CD8-positive, alpha-beta memory T cell (primary cell): ENCODE results near the gene GATAD2B. TPM values are rescaled to one million over a fixed set of nuclear protein-coding genes. Genes with fewer than 3 reads are reported as not detected.

Experiments used
- CTCF ChIA-PET: fragments of 350-600 bp; sonication (Branson Sonifier 250); formaldehyde crosslinking; loops from one replicate; lab custom pipeline; 2021; ENCODE audit warnings: antibody characterized with exemption; lab: Charles Lee
- POLR2A ChIA-PET: fragments of 350-600 bp; sonication (Branson Sonifier 250); formaldehyde crosslinking; loops from one replicate; lab custom pipeline; 2021; ENCODE audit warnings: antibody characterized with exemption; lab: Charles Lee
- DNase-seq, 5 donors: peaks; one replicate each; pipeline versions ENCODE4 v3.0.0 to v3.0.0-alpha.2; 2020 to 2022; ENCODE audit warnings: mixed read lengths in 1 of 5
- H3K27ac ChIP-seq: one replicate; pipeline ENCODE4 v1.7.0; 2013; ENCODE audit warnings: low read depth, mild to moderate bottlenecking, low read length, moderate library complexity
- H3K27me3 ChIP-seq: 2 replicates; pipeline ENCODE4 v1.7.0; 2013; ENCODE audit warnings: low read length, mild to moderate bottlenecking; ENCODE audit not compliant: insufficient read depth, poor library complexity, severe bottlenecking
- H3K36me3 ChIP-seq: 2 replicates; pipeline ENCODE4 v1.7.0; 2013; ENCODE audit warnings: mild to moderate bottlenecking, low read length, moderate library complexity; ENCODE audit not compliant: insufficient read depth
- H3K4me1 ChIP-seq: 2 replicates; pipeline ENCODE4 v1.7.0; 2013; ENCODE audit warnings: mild to moderate bottlenecking, low read length, moderate library complexity; ENCODE audit not compliant: insufficient read depth
- H3K4me3 ChIP-seq: 2 replicates; pipeline ENCODE4 v1.7.0; 2013; ENCODE audit warnings: mild to moderate bottlenecking, low read length
- H3K9me3 ChIP-seq: 2 replicates; pipeline ENCODE4 v1.7.0; 2013; ENCODE audit warnings: mild to moderate bottlenecking, low read length
- H3K27ac Mint-ChIP-seq, 8 donors: one replicate each; pipeline ENCODE4 v1.8.0; 2020 to 2021; ENCODE audit warnings: mixed read lengths in 8 of 8, mild to moderate bottlenecking in 6 of 8, inconsistent platforms in 3 of 8, moderate library complexity in 3 of 8
- H3K27me3 Mint-ChIP-seq, 2 donors: one replicate each; pipeline ENCODE4 v1.8.0; 2020 to 2021; ENCODE audit warnings: mixed read lengths in 2 of 2, mild to moderate bottlenecking in 1 of 2, moderate library complexity in 1 of 2
- H3K36me3 Mint-ChIP-seq, 3 donors: one replicate each; pipeline ENCODE4 v1.8.0; 2020 to 2021; ENCODE audit warnings: mixed read lengths in 3 of 3, inconsistent platforms in 1 of 3, mild to moderate bottlenecking in 1 of 3
- H3K4me1 Mint-ChIP-seq, 3 donors: one replicate each; pipeline ENCODE4 v1.8.0; 2020 to 2021; ENCODE audit warnings: mixed read lengths in 3 of 3, inconsistent platforms in 1 of 3, mild to moderate bottlenecking in 1 of 3
- H3K4me3 Mint-ChIP-seq, 7 donors: one replicate each; pipeline ENCODE4 v1.8.0; 2020 to 2021; ENCODE audit warnings: mixed read lengths in 7 of 7, mild to moderate bottlenecking in 6 of 7, moderate library complexity in 4 of 7, inconsistent platforms in 2 of 7
- H3K9me3 Mint-ChIP-seq, 5 donors: one replicate each; pipeline ENCODE4 v1.8.0; 2020 to 2022; ENCODE audit warnings: mixed read lengths in 5 of 5, mild to moderate bottlenecking in 3 of 5, moderate library complexity in 2 of 5, inconsistent platforms in 1 of 5
- polyA plus RNA-seq: library from polyadenylated mRNA; unstranded; fragments of 300-500 nt; fragmentation: Illumina TruSeq; gene quantifications from one replicate; pipeline ENCODE4 v1.2.3, GENCODE V29; 2021
- total RNA-seq, 2 experiments: library from RNA; stranded (reverse); gene quantifications; one replicate each; pipeline ENCODE4 v1.2.3, GENCODE V29; 2021

The GATAD2B gene
- total and polyA plus RNA-seq, 3 experiments from 2014 or later = 5.6 to 71.9 (median 64.9) TPM

- Mint-ChIP-seq H3K27me3 (no peaks in the 10 kb centered on the region), H3K4me3 (peak overlapping the region; percentile 83 to 96 (median 90)), H3K4me1 (peaks cover 50 to 67% (median 61%) of the 10 kb centered on the region in 3 donors), H3K9me3 (no peaks in the 10 kb centered on the region), H3K36me3 (peaks cover 0 to 27% (median 0%) of the 10 kb centered on the region in 3 donors), H3K27ac (peak overlapping the region; percentile 80 to 100 (median 96))
- peak overlapping the region; percentile 80 for H3K27ac ChIP-seq
- ChIA-PET CTCF (interaction anchor here (0.6 to 3.2 kb wide), 3 partner anchors 13 to 156 kb away, joined by 3 to 19 read pairs (median 10); partner anchors contain the start of genes DENND4B and JTB), POLR2A (interaction anchor here (0.6 to 2.9 kb wide), 7 partner anchors 9 to 191 kb away, joined by 3 to 23 read pairs (median 4); partner anchors contain the start of genes DENND4B and JTB)
- no peaks in the 10 kb centered on the region for H3K36me3 ChIP-seq
- H3K4me1 ChIP-seq = peaks cover 45% of the 10 kb centered on the region
- DNase-seq = no peak
- no peaks in the 10 kb centered on the region for H3K9me3 ChIP-seq
- H3K4me3 ChIP-seq = peak overlapping the region; percentile 83
- H3K27me3 ChIP-seq = no peaks in the 10 kb centered on the region
Measured at GRCh38 chr1:153963850-153964331, 41.1 kb upstream of the GATAD2B start.

DNA sequence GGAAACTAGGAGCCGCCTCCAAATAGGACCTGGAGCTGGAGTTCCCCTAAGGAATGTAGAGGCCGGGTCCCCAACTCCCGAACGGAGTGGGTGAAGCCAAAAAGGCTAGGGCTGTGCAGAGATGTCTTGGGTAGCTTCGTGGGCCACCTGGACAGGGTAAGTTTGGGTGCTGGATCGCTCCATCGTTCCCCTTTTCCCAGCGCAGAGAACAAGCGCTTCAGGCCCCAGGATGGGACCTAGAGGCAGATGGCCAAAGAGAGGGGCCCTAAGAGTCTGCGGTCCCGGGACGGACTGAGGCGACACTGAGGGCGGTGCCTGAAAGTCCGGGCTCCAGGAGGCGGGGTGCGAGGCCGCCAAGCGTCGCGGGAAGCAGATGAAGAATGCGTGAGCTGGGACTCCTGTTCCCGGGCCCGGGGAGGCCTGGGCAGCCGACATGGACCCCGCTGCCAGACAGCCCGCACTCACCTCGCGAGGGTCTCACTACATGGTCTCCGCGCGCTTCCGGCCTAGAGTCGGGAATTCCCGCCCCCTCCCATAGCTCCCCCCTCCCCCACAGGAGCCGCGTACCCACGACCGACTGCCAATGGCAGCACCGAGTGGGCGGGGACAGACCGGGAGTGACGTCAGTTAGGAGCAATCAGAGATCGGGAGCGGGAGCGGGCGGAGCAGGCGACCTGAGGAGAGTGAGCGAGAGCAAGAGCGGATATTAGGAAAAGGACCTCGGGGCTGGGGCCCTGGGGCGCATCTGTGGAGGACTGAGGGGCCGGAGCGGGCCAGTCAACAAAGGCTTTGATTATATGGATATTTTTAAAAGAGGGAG lies 40.5 kb upstream of the GATAD2B start, which contains the start of gene SLC39A1:
Gene SLC39A1 (minus strand): TSS at position 508 of the 820 bp plus-strand sequence. CDS start 822 bp downstream, outside the sequence.
- H3K4me3 Mint-ChIP-seq = peak within 1 kb of the TSS; percentile 83 to 96 (median 90)
- H3K27ac Mint-ChIP-seq = peak within 1 kb of the TSS; percentile 80 to 100 (median 96)
- H3K36me3 Mint-ChIP-seq = peaks cover 0 to 30% (median 0%) of the 10 kb centered on the region in 3 donors
- H3K27ac ChIP-seq = peak within 1 kb of the TSS; percentile 80
- H3K27me3 Mint-ChIP-seq = no peaks in the 10 kb centered on the region
- DNase-seq = peak; percentile 87 to 97 (median 95)
- H3K4me3 ChIP-seq = peak within 1 kb of the TSS; percentile 83
- peaks cover 51 to 67% (median 66%) of the 10 kb centered on the region in 3 donors for H3K4me1 Mint-ChIP-seq
- ChIA-PET POLR2A (interaction anchor here (0.5 to 2.9 kb wide), 11 partner anchors 10 to 210 kb away, joined by 3 to 23 read pairs (median 3); partner anchors contain the start of genes DENND4B and JTB), CTCF (interaction anchor here (0.7 to 3.2 kb wide), 6 partner anchors 11 to 24 kb away, joined by 3 to 19 read pairs (median 6); partner anchors contain the start of genes DENND4B, JTB and RAB13)
- no peaks in the 10 kb centered on the region for H3K9me3 Mint-ChIP-seq
- H3K36me3 ChIP-seq = no peaks in the 10 kb centered on the region
- H3K9me3 ChIP-seq = no peaks in the 10 kb centered on the region
- no peaks in the 10 kb centered on the region for H3K27me3 ChIP-seq
- peaks cover 48% of the 10 kb centered on the region for H3K4me1 ChIP-seq

DNA sequence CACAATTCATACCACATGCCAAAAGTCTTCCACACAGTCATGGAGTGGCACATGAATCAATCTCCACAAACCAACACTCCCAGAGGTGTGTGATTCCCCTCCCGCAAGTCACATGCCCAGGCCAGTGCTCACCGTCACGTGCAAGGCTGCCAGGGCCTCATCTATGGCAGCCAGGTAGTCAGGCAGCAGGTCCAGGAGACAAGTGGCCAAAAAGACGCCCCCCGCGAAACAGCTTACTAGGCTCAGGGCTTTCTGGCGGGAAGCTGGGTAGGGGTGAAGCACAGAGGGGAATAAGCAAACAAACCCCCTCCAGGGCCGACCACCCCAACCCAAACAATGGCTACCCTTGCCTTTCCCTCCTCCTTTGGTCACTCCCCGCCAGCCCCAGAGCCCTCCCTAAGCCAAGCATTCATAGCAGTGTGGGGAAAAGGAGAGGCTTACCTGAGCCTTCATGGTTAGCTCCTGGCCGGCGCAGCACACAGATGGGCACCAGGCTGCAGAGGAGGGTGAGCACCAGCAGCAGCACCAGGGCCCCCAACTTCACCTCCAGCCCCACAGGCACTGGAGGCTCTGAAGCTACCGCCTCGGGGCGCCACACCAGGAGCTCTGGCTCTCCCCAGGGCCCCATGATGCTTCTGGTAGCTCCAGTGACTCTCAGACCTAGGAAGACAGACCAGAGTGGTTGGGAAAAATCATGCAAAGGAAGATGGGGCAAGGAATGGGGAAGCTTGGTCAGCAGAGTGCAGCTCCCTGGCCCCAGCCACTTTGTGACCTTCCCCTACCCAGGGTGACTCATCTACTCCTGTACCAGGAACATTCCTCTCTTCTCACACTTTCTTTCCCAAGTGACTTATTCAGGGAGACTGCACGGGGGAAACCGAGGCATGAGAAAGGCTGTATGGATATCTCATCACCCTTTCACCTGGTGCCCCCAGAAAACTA lies 39.6 kb upstream of the GATAD2B start:
- Mint-ChIP-seq H3K27ac (peak overlapping the region; percentile 80 to 100 (median 96)), H3K9me3 (no peaks in the 10 kb centered on the region), H3K4me1 (peaks cover 48 to 62% (median 60%) of the 10 kb centered on the region in 3 donors), H3K4me3 (peak overlapping the region; percentile 83 to 96 (median 90)), H3K36me3 (peaks cover 0 to 36% (median 0%) of the 10 kb centered on the region in 3 donors), H3K27me3 (no peaks in the 10 kb centered on the region)
- ChIA-PET CTCF (interaction anchor here (0.7 to 3.2 kb wide), 6 partner anchors 12 to 25 kb away, joined by 3 to 19 read pairs (median 6); partner anchors contain the start of genes DENND4B, JTB and RAB13), POLR2A (interaction anchor here (0.5 to 2.9 kb wide), 7 partner anchors 14 to 209 kb away, joined by 3 to 23 read pairs (median 4); partner anchors contain the start of genes DENND4B and JTB)
- H3K27me3 ChIP-seq = no peaks in the 10 kb centered on the region
- no peaks in the 10 kb centered on the region for H3K9me3 ChIP-seq
- H3K36me3 ChIP-seq = no peaks in the 10 kb centered on the region
- H3K27ac ChIP-seq = peak overlapping the region; percentile 80
- DNase-seq = no peak
- peak overlapping the region; percentile 83 for H3K4me3 ChIP-seq
- H3K4me1 ChIP-seq = peaks cover 44% of the 10 kb centered on the region

GRCh38 chr1:153961421-153961820 lies 38.6 kb upstream of the GATAD2B start:
- Histone ChIP-seq H3K27ac (no peak overlapping the region), H3K4me1 (peaks cover 49% of the 10 kb centered on the region), H3K9me3 (no peaks in the 10 kb centered on the region), H3K4me3 (no peak overlapping the region), H3K36me3 (no peaks in the 10 kb centered on the region), H3K27me3 (no peaks in the 10 kb centered on the region)
- ChIA-PET CTCF (no interaction called here), POLR2A (interaction anchor here (0.6 kb wide), 1 partner anchor 33 kb away, joined by 3 read pairs; no protein-coding TSS in a partner anchor)
- no peaks in the 10 kb centered on the region for H3K27me3 Mint-ChIP-seq
- no peaks in the 10 kb centered on the region for H3K9me3 Mint-ChIP-seq
- H3K4me3 Mint-ChIP-seq = peak overlapping the region in 5 of 7 donors; percentile 8 to 91 (median 33)
- peaks cover 50 to 64% (median 62%) of the 10 kb centered on the region in 3 donors for H3K4me1 Mint-ChIP-seq
- no peak for DNase-seq
- H3K36me3 Mint-ChIP-seq = peaks cover 0 to 30% (median 0%) of the 10 kb centered on the region in 3 donors
- peak overlapping the region; percentile 1 to 92 (median 72) for H3K27ac Mint-ChIP-seq

- peak overlapping the region in 2 of 7 donors; percentile 16 to 99 for H3K4me3 Mint-ChIP-seq
- H3K27ac Mint-ChIP-seq = peak overlapping the region in 2 of 8 donors; percentile 70 to 84
- peaks cover 50 to 66% (median 60%) of the 10 kb centered on the region in 3 donors for H3K4me1 Mint-ChIP-seq
Measured at GRCh38 chr1:153960206-153960605, 37.4 kb upstream of the GATAD2B start.

DNA sequence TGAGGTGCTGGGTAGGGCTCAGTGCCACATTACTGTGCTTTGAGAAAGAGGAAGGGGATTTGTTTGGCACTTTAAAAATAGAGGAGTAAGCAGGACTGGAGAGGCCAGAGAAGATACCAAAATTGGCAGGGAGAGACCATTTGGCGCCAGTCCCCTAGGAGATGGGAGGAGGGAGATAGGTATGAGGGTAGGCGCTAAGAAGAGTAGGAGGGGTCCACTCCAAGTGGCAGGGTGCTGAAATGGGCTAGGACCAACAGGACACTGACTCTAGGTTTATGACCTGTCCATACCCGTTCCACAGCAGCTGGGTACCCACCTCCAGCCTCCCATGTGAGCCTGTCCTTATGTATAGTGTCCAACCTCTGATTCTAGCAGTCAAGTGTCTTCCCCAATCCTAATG lies 36.7 kb upstream of the GATAD2B start:
- Mint-ChIP-seq H3K27ac (peak overlapping the region in 6 of 8 donors; percentile 70 to 98 (median 91)), H3K36me3 (peaks cover 0 to 36% (median 0%) of the 10 kb centered on the region in 3 donors), H3K4me3 (peak overlapping the region in 5 of 7 donors; percentile 16 to 99 (median 58)), H3K27me3 (no peaks in the 10 kb centered on the region), H3K9me3 (no peaks in the 10 kb centered on the region), H3K4me1 (peaks cover 53 to 72% (median 61%) of the 10 kb centered on the region in 3 donors)
- no peak overlapping the region for H3K4me3 ChIP-seq
- ChIA-PET POLR2A (interaction anchor here (0.8 to 5.8 kb wide), 5 partner anchors 8 to 1314 kb away, joined by 3 to 55 read pairs (median 5); partner anchors contain the start of genes CLK2, CREB3L4, DENND4B and GATAD2B), CTCF (interaction anchor here (1.3 to 4.4 kb wide), 3 partner anchors 9 to 18 kb away, joined by 3 to 46 read pairs (median 6); partner anchors contain the start of genes DENND4B and JTB)
- peaks cover 53% of the 10 kb centered on the region for H3K4me1 ChIP-seq
- H3K27ac ChIP-seq = no peak overlapping the region
- H3K27me3 ChIP-seq = no peaks in the 10 kb centered on the region
- peaks cover 4% of the 10 kb centered on the region for H3K36me3 ChIP-seq
- DNase-seq = no peak
- H3K9me3 ChIP-seq = no peaks in the 10 kb centered on the region

More at GRCh38 chr1:153960206-153960605, 37.4 kb upstream of the GATAD2B start:
- no peaks in the 10 kb centered on the region for H3K36me3 ChIP-seq
- no peak overlapping the region for H3K27ac ChIP-seq
- no peaks in the 10 kb centered on the region for H3K27me3 Mint-ChIP-seq
- H3K27me3 ChIP-seq = no peaks in the 10 kb centered on the region
- H3K9me3 ChIP-seq = no peaks in the 10 kb centered on the region
- ChIA-PET POLR2A (interaction anchor here (5.8 kb wide), 1 partner anchor 14 kb away, joined by 55 read pairs; the partner anchor contains the start of gene DENND4B), CTCF (no interaction called here)
- H3K4me1 ChIP-seq = peaks cover 48% of the 10 kb centered on the region
- no peak overlapping the region for H3K4me3 ChIP-seq
- peaks cover 0 to 30% (median 0%) of the 10 kb centered on the region in 3 donors for H3K36me3 Mint-ChIP-seq
- no peaks in the 10 kb centered on the region for H3K9me3 Mint-ChIP-seq
- no peak for DNase-seq
